Measurements from ENCODE around the gene GLMN. TPM values are rescaled to one million over a fixed set of nuclear protein-coding genes. Genes with fewer than 3 reads are reported as not detected.

Gene GLMN
- polyA plus RNA-seq, 1 of the 3 experiments (the other 2 are of a cell fraction), result 2.3 TPM

DNA sequence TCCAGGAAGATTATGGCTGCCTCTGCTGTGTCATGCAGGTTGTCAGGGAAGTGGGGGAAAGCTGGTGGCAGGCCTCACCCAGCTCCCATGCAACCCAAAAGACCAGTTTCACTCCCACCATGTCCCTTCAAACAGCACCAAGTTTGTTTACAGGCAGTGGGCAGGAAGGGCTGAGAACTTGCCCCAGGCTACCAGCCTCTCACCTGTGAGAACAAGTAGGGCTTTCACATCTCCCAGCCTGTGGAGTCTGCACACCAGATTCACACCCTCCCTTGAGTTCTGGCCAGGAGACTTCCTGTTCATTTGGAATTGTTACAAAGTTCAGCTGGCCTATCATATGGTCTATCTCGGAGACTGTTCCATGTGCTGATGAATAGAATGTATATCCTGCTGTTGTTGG, 27.9 kb upstream of the GLMN start:
- CTCF ChIA-PET, result interaction anchor here (0.8 to 1.3 kb wide), 2 partner anchors 16 to 200 kb away, joined by 3 to 4 read pairs; no protein-coding TSS in a partner anchor
- Histone ChIP-seq H3K4me2 (no peak overlapping the region), H3K27me3 (ENCODE audit: insufficient read depth) (no peaks in the 10 kb centered on the region), H3K9me3 (no peaks in the 10 kb centered on the region), H3K36me3 (replicated peaks in 1 of 2; ENCODE audit: control insufficient read depth in 1 of 2, insufficient read depth in 2 of 2, low read length in 1 of 2) (peaks cover 41 to 65% of the 10 kb centered on the region in 2 experiments), H3K4me1 (ENCODE audit: control insufficient read depth in 1 of 2, insufficient read depth in 2 of 2, low read depth in 1 of 2, low read length in 1 of 2) (no peaks in the 10 kb centered on the region), H3K27ac (ENCODE audit: low read depth in 2 of 2, low read length in 1 of 2) (no peak overlapping the region), H3F3A (replicated peaks; ENCODE audit: insufficient read depth) (no peaks in the 10 kb centered on the region), H3K79me2 (ENCODE audit: insufficient read depth) (no peaks in the 10 kb centered on the region; the same call in 1 of the 2 replicates), H2AFZ (ENCODE audit: low read depth) (no peak overlapping the region), H3K9me2 (no peaks in the 10 kb centered on the region), H4K20me1 (ENCODE audit: insufficient read depth) (no peaks in the 10 kb centered on the region), H3K9ac (no peak overlapping the region), H3K4me3 (ENCODE audit: low read depth in 2 of 2, low read length in 1 of 2) (no peak overlapping the region)
- 93% methylated on average over 1 of the region's 1 CpG for WGBS (ENCODE audit: low lambda C conversion rate)
- no peak for DNase-seq
- TF ChIP-seq GATA2 (CRISPR knock-in tag; IDR thresholded peaks at IDR 0.05) (no peak), ELF1 (IDR thresholded peaks at IDR 0.05) (no peak), YY1 (IDR thresholded peaks at IDR 0.05; ENCODE audit: low read depth) (no peak), SMC3 (IDR thresholded peaks at IDR 0.05; ENCODE audit: low read depth, low read length) (no peak), MXI1 (IDR thresholded peaks at IDR 0.05; ENCODE audit: low read depth, low read length) (no peak), TAF1 (IDR thresholded peaks at IDR 0.05; ENCODE audit: borderline replicate concordance, low read depth, low read length) (no peak), EZH2phosphoT487 (IDR thresholded peaks at IDR 0.05; ENCODE audit: borderline replicate concordance, low read depth) (no peak), EP300 (IDR thresholded peaks at IDR 0.05; ENCODE audit: borderline replicate concordance in 1 of 2, low read depth in 1 of 2, low read length in 1 of 2) (no peak), NFIC (IDR thresholded peaks at IDR 0.05; ENCODE audit: borderline replicate concordance) (no peak), SIN3A (IDR thresholded peaks at IDR 0.05; ENCODE audit: borderline replicate concordance, low read depth, low read length) (no peak)
- TF ChIP-seq, protein P1, sequence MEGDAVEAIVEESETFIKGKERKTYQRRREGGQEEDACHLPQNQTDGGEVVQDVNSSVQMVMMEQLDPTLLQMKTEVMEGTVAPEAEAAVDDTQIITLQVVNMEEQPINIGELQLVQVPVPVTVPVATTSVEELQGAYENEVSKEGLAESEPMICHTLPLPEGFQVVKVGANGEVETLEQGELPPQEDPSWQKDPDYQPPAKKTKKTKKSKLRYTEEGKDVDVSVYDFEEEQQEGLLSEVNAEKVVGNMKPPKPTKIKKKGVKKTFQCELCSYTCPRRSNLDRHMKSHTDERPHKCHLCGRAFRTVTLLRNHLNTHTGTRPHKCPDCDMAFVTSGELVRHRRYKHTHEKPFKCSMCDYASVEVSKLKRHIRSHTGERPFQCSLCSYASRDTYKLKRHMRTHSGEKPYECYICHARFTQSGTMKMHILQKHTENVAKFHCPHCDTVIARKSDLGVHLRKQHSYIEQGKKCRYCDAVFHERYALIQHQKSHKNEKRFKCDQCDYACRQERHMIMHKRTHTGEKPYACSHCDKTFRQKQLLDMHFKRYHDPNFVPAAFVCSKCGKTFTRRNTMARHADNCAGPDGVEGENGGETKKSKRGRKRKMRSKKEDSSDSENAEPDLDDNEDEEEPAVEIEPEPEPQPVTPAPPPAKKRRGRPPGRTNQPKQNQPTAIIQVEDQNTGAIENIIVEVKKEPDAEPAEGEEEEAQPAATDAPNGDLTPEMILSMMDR (IDR thresholded peaks at IDR 0.05), result no peak
- TF ChIP-seq, protein P2, sequence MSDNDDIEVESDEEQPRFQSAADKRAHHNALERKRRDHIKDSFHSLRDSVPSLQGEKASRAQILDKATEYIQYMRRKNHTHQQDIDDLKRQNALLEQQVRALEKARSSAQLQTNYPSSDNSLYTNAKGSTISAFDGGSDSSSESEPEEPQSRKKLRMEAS (IDR thresholded peaks at IDR 0.05; ENCODE audit: low read depth), result no peak
- TF ChIP-seq, protein P3, sequence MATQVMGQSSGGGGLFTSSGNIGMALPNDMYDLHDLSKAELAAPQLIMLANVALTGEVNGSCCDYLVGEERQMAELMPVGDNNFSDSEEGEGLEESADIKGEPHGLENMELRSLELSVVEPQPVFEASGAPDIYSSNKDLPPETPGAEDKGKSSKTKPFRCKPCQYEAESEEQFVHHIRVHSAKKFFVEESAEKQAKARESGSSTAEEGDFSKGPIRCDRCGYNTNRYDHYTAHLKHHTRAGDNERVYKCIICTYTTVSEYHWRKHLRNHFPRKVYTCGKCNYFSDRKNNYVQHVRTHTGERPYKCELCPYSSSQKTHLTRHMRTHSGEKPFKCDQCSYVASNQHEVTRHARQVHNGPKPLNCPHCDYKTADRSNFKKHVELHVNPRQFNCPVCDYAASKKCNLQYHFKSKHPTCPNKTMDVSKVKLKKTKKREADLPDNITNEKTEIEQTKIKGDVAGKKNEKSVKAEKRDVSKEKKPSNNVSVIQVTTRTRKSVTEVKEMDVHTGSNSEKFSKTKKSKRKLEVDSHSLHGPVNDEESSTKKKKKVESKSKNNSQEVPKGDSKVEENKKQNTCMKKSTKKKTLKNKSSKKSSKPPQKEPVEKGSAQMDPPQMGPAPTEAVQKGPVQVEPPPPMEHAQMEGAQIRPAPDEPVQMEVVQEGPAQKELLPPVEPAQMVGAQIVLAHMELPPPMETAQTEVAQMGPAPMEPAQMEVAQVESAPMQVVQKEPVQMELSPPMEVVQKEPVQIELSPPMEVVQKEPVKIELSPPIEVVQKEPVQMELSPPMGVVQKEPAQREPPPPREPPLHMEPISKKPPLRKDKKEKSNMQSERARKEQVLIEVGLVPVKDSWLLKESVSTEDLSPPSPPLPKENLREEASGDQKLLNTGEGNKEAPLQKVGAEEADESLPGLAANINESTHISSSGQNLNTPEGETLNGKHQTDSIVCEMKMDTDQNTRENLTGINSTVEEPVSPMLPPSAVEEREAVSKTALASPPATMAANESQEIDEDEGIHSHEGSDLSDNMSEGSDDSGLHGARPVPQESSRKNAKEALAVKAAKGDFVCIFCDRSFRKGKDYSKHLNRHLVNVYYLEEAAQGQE (IDR thresholded peaks at IDR 0.05; ENCODE audit: low read depth, low read length), result no peak
- TF ChIP-seq, protein P4, sequence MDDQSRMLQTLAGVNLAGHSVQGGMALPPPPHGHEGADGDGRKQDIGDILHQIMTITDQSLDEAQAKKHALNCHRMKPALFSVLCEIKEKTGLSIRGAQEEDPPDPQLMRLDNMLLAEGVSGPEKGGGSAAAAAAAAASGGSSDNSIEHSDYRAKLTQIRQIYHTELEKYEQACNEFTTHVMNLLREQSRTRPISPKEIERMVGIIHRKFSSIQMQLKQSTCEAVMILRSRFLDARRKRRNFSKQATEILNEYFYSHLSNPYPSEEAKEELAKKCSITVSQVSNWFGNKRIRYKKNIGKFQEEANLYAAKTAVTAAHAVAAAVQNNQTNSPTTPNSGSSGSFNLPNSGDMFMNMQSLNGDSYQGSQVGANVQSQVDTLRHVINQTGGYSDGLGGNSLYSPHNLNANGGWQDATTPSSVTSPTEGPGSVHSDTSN (IDR thresholded peaks at IDR 0.05), result no peak
- TF ChIP-seq, protein P5, sequence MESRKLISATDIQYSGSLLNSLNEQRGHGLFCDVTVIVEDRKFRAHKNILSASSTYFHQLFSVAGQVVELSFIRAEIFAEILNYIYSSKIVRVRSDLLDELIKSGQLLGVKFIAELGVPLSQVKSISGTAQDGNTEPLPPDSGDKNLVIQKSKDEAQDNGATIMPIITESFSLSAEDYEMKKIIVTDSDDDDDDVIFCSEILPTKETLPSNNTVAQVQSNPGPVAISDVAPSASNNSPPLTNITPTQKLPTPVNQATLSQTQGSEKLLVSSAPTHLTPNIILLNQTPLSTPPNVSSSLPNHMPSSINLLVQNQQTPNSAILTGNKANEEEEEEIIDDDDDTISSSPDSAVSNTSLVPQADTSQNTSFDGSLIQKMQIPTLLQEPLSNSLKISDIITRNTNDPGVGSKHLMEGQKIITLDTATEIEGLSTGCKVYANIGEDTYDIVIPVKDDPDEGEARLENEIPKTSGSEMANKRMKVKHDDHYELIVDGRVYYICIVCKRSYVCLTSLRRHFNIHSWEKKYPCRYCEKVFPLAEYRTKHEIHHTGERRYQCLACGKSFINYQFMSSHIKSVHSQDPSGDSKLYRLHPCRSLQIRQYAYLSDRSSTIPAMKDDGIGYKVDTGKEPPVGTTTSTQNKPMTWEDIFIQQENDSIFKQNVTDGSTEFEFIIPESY (IDR thresholded peaks at IDR 0.05; ENCODE audit: borderline replicate concordance, low read depth), result no peak
- TF ChIP-seq, protein P6, sequence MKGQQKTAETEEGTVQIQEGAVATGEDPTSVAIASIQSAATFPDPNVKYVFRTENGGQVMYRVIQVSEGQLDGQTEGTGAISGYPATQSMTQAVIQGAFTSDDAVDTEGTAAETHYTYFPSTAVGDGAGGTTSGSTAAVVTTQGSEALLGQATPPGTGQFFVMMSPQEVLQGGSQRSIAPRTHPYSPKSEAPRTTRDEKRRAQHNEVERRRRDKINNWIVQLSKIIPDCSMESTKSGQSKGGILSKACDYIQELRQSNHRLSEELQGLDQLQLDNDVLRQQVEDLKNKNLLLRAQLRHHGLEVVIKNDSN (IDR thresholded peaks at IDR 0.05; ENCODE audit: borderline replicate concordance, low read depth), result no peak
- TF ChIP-seq, protein P7, sequence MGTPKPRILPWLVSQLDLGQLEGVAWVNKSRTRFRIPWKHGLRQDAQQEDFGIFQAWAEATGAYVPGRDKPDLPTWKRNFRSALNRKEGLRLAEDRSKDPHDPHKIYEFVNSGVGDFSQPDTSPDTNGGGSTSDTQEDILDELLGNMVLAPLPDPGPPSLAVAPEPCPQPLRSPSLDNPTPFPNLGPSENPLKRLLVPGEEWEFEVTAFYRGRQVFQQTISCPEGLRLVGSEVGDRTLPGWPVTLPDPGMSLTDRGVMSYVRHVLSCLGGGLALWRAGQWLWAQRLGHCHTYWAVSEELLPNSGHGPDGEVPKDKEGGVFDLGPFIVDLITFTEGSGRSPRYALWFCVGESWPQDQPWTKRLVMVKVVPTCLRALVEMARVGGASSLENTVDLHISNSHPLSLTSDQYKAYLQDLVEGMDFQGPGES (IDR thresholded peaks at IDR 0.05; ENCODE audit: low read depth, low read length), result no peak
- POLR2A ChIA-PET, result no interaction called here

All from SK-N-SH (cell line).